GM12878 (cell line): Measurements from ENCODE around the gene PRKCB. TPM values are rescaled to one million over a fixed set of nuclear protein-coding genes. Genes with fewer than 3 reads are reported as not detected.

Experiments used
- ATAC-seq: fragments of 200-7000 bp; cut with Tn5 transposase; 3 replicates; pipeline ENCODE4 v1.9.1; 2020; ENCODE audit warnings: mild to moderate bottlenecking, moderate library complexity
- BruUV-seq: library from RNA; stranded (reverse); fragments of 400-500 nt; replicated peaks from 2 replicates; lab custom pipeline; 2021; lab: Mats Ljungman, UMichigan
- CTCF ChIA-PET: fragments of 300-600 bp; sonication (Branson Sonifier 250); formaldehyde crosslinking; extraction: SDS; loops from one replicate; lab custom pipeline; 2021; ENCODE audit warnings: inconsistent platforms; lab: Yijun Ruan, JAX
- POLR2A ChIA-PET: fragments of 350-600 bp; formaldehyde crosslinking; extraction: SDS; loops from one replicate; lab custom pipeline; 2021; ENCODE audit warnings: inconsistent platforms; lab: Charles Lee
- RAD21 ChIA-PET: fragments of 300-600 bp; sonication (Branson Sonifier 250); formaldehyde crosslinking; loops from one replicate; lab custom pipeline; 2023; ENCODE audit warnings: antibody characterized with exemption; ENCODE audit not compliant: unreplicated experiment; lab: Charles Lee
- SMC1A ChIA-PET: fragments of 300-600 bp; sonication (Branson Sonifier 250); formaldehyde crosslinking; loops from one replicate; lab custom pipeline; 2023; ENCODE audit not compliant: unreplicated experiment, uncharacterized antibody; lab: Charles Lee
- DNase-seq: peaks from one replicate; pipeline ENCODE4 v3.0.0-alpha.2; 2011; ENCODE audit warnings: low read depth, low spot score
- FAIRE-seq: peaks from 3 replicates; lab custom pipeline; 2011; peaks lifted over from hg19 to GRCh38; lab: Jason Lieb, UNC
- H2AFZ ChIP-seq: 2 replicates; pipeline ENCODE4 v1.6.0; 2011; ENCODE audit warnings: low read depth, low read length, control low read depth; ENCODE audit not compliant: control insufficient read depth
- H3K27ac ChIP-seq: 2 replicates; pipeline ENCODE4 v1.5.1; 2011; ENCODE audit warnings: control low read depth; ENCODE audit not compliant: control insufficient read depth, insufficient read depth
- H3K27me3 ChIP-seq, 2 experiments: replicated peaks in 1 of 2; 2 replicates each; pipeline versions ENCODE4 v1.6.0 to v1.6.1; 2011; ENCODE audit warnings: low read length in 1 of 2; ENCODE audit not compliant: control insufficient read depth in 2 of 2, insufficient read depth in 2 of 2
- H3K36me3 ChIP-seq, 2 experiments: 2 replicates each; pipeline ENCODE4 v1.5.1; 2011; ENCODE audit warnings: low read length in 1 of 2; ENCODE audit not compliant: control insufficient read depth in 2 of 2, insufficient read depth in 2 of 2
- H3K4me1 ChIP-seq: 2 replicates; pipeline ENCODE4 v1.6.1; 2011; ENCODE audit warnings: mild to moderate bottlenecking, low read length, moderate library complexity, mixed read lengths; ENCODE audit not compliant: control insufficient read depth, insufficient read depth
- H3K4me2 ChIP-seq: 2 replicates; pipeline ENCODE4 v1.6.0; 2011; ENCODE audit warnings: control low read depth; ENCODE audit not compliant: control insufficient read depth, insufficient read depth
- H3K4me3 ChIP-seq: fragments of 200-600 bp; sonication (generic); 2 replicates; pipeline ENCODE4 v1.5.1; 2016
- H3K79me2 ChIP-seq: 2 replicates; pipeline ENCODE4 v1.6.0; 2011; ENCODE audit warnings: low read length; ENCODE audit not compliant: control insufficient read depth, insufficient read depth
- H3K9ac ChIP-seq: 2 replicates; pipeline ENCODE4 v1.8.0; 2011; ENCODE audit warnings: low read length, control low read depth, mixed read lengths; ENCODE audit not compliant: control insufficient read depth, insufficient read depth
- H3K9me3 ChIP-seq: replicated peaks from 3 replicates; pipeline ENCODE4 v1.5.1; 2011; ENCODE audit warnings: mild to moderate bottlenecking, low read length; ENCODE audit not compliant: control insufficient read depth, insufficient read depth
- H4K20me1 ChIP-seq: 2 replicates; pipeline ENCODE4 v1.6.0; 2011; ENCODE audit not compliant: control insufficient read depth, insufficient read depth
- ATF3 ChIP-seq: IDR thresholded peaks from 2 replicates; pipeline ENCODE4 v1.6.1; 2011; ENCODE audit warnings: low read depth, mild to moderate bottlenecking, low read length, moderate library complexity, borderline replicate concordance; ENCODE audit errors: extremely low read depth
- BACH1 ChIP-seq: fragments of 450-650 bp; IDR thresholded peaks from 2 replicates; pipeline ENCODE4 v1.6.1; 2017; ENCODE audit warnings: mild to moderate bottlenecking, borderline replicate concordance
- CREB1 ChIP-seq: IDR thresholded peaks from 2 replicates; pipeline ENCODE4 v1.6.1; 2012; ENCODE audit warnings: low read depth, mild to moderate bottlenecking, inconsistent platforms
- EED ChIP-seq: sonication (generic); IDR thresholded peaks from 2 replicates; pipeline ENCODE4 v1.6.1; 2016; ENCODE audit warnings: antibody characterized with exemption, low read depth
- HDAC2 ChIP-seq: fragments of 200-600 bp; sonication (generic); IDR thresholded peaks from 2 replicates; pipeline ENCODE4 v1.6.1; 2017
- NKRF ChIP-seq: fragments of 450-650 bp; conservative IDR thresholded peaks from 2 replicates; pipeline ENCODE4 v1.6.1; 2017; ENCODE audit warnings: mild to moderate bottlenecking, moderate library complexity
- PKNOX1 ChIP-seq: fragments of 450-650 bp; IDR thresholded peaks from 2 replicates; pipeline ENCODE4 v1.6.1; 2016; ENCODE audit warnings: mild to moderate bottlenecking
- RAD21 ChIP-seq: IDR thresholded peaks from 2 replicates; pipeline ENCODE4 v1.6.1; 2011; ENCODE audit warnings: mild to moderate bottlenecking, low read depth, low read length, moderate library complexity; ENCODE audit not compliant: insufficient read depth
- RAD51 ChIP-seq: fragments of 450-650 bp; IDR thresholded peaks from 2 replicates; pipeline ENCODE4 v1.6.1; 2016; ENCODE audit warnings: moderate library complexity, mild to moderate bottlenecking, inconsistent platforms
- RELB ChIP-seq: fragments of 450-650 bp; IDR thresholded peaks from 2 replicates; pipeline ENCODE4 v1.6.1; 2017; ENCODE audit warnings: low read depth, mild to moderate bottlenecking, moderate library complexity
- REST ChIP-seq: IDR thresholded peaks from 2 replicates; pipeline ENCODE4 v1.6.1; 2012; ENCODE audit warnings: mild to moderate bottlenecking, low read depth, low read length
- SMAD1 ChIP-seq: fragments of 450-650 bp; IDR thresholded peaks from 2 replicates; pipeline ENCODE4 v1.6.1; 2018; ENCODE audit warnings: mild to moderate bottlenecking, low read depth; ENCODE audit not compliant: partially characterized antibody
- SMAD5 ChIP-seq: IDR thresholded peaks from 2 replicates; pipeline ENCODE4 v1.6.1; 2016; ENCODE audit warnings: antibody characterized with exemption, low read depth
- WGBS: methylation state at CpG from one replicate; pipeline ENCODE4 v1.1.6; 2016; ENCODE audit warnings: low lambda C conversion rate; ENCODE audit not compliant: insufficient replicate concordance, insufficient coverage; ENCODE audit errors: missing lambda C conversion rate; 5-methylcytosine and 5-hydroxymethylcytosine counted together
- in situ Hi-C: fragments of 300-500 bp; cut with MboI; formaldehyde crosslinking; loops from 9 replicates; pipeline ENCODE4 v1.14.3; 2018; ENCODE audit warnings: mixed read lengths
- intact Hi-C: fragments of 100-400 bp; cut with micrococcal nuclease; formaldehyde crosslinking; loops from one replicate; pipeline ENCODE4 v1.14.2; 2022; ENCODE audit not compliant: unreplicated experiment
- polyA plus RNA-seq, 11 experiments: library from polyadenylated mRNA; depleted of rRNA in 4 of 11; unstranded in 6 of 11; stranded (reverse) in 5 of 11; fragments of >200 nt; fragmentation: Nextera tagmentation in 4 of 11; fragmentation: Illumina TruSeq in 1 of 11; extraction: Ambion mirVana in 4 of 11; extraction: Trizol in 1 of 11; gene quantifications; 1 replicate in 1 of 11; 2 replicates in 10 of 11; pipeline versions ENCODE4 v1.2.1 to v1.2.3, GENCODE V29; 2011 to 2016; ENCODE audit warnings: inconsistent platforms in 2 of 11, missing spikeins in 2 of 11, low read depth in 1 of 11
- total RNA-seq, 4 experiments: library from RNA; depleted of rRNA in 3 of 4; stranded (reverse); fragments of >200 nt in 3 of 4; fragmentation: Illumina TruSeq in 1 of 4; extraction: Trizol in 1 of 4; gene quantifications; 2 replicates each; pipeline versions ENCODE4 v1.2.1 to v1.2.3, GENCODE V29; 2013 to 2021

Gene PRKCB
- total and polyA plus RNA-seq, 10 of the 15 experiments (the other 5 are each of a cell fraction or from before 2014, with no cell fraction given): 21.4 to 158 (median 97.3) TPM

- H3K36me3 ChIP-seq: peaks cover 6 to 21% of the 10 kb centered on the region in 2 experiments
- FAIRE-seq (no peak), ATAC-seq (no peak), DNase-seq (no peak)
- intact Hi-C loops (no loop called here), in situ Hi-C loops (no loop called here)
- H3K4me3 ChIP-seq: no peak overlapping the region
- peaks cover 2% of the 10 kb centered on the region; the same call in 2 of the 3 replicates for H3K9me3 ChIP-seq
- H3K27me3 ChIP-seq: no peaks in the 10 kb centered on the region
- no TSS peak for BruUV-seq
- no peak overlapping the region for H3K9ac ChIP-seq
- no peaks in the 10 kb centered on the region for H4K20me1 ChIP-seq
- H3K4me1 ChIP-seq: no peaks in the 10 kb centered on the region
- ChIA-PET RAD21 (no interaction called here), POLR2A (interaction anchor here (0.6 kb wide), 1 partner anchor 8 kb away, joined by 8 read pairs; no protein-coding TSS in a partner anchor), SMC1A (interaction anchor here (0.6 kb wide), 1 partner anchor 1143 kb away, joined by 3 read pairs; no protein-coding TSS in a partner anchor), CTCF (interaction anchor here (0.9 kb wide), 1 partner anchor 8 kb away, joined by 3 read pairs; no protein-coding TSS in a partner anchor)
- H3K79me2 ChIP-seq: no peaks in the 10 kb centered on the region
- 55% methylated on average over 1 of the region's 1 CpG for WGBS
- H3K4me2 ChIP-seq: no peak overlapping the region
- no peak overlapping the region for H3K27ac ChIP-seq
- H2AFZ ChIP-seq: no peak overlapping the region
- TF ChIP-seq RAD21 (no peak), RAD51 (no peak), NKRF (no peak), ATF3 (no peak), SMAD1 (no peak), BACH1 (no peak), REST (no peak), RELB (no peak), CREB1 (no peak), SMAD5 (no peak), EED (no peak), PKNOX1 (no peak), HDAC2 (no peak)
Measured at GRCh38 chr16:24091125-24091524, 255.3 kb downstream of the PRKCB start.
